22Rv1 (cell line): ENCODE data around the gene TRPV5.

Source experiments
- ZFX ChIP-seq: fragments of 450-650 bp; IDR thresholded peaks from 2 replicates; pipeline ENCODE4 v1.6.1; 2017; ENCODE audit warnings: antibody characterized with exemption, borderline replicate concordance
- TF ChIP-seq, protein P1 (sequence below): fragments of 450-650 bp; IDR thresholded peaks from 2 replicates; pipeline ENCODE4 v1.5.1; 2017; ENCODE audit warnings: mild to moderate bottlenecking

DNA sequence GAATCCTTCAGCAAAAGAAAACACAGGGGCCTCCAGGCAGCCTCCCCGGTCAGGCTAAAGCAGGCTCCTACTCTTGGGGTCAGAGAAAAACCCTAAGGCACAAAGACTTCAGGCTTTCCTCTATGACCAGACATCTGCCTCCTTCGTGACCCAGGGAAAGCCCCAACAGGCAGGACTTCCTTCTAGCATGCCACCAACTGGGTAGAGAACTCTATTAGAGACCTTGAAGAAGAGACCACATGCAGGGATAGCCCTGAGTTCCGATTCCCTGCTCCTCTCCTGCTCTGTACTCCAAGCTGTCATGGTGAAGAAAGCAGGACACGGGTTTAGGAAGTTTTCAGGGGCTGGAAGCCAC, 49.3 kb downstream of the TRPV5 start:
- TF ChIP-seq, protein P1, sequence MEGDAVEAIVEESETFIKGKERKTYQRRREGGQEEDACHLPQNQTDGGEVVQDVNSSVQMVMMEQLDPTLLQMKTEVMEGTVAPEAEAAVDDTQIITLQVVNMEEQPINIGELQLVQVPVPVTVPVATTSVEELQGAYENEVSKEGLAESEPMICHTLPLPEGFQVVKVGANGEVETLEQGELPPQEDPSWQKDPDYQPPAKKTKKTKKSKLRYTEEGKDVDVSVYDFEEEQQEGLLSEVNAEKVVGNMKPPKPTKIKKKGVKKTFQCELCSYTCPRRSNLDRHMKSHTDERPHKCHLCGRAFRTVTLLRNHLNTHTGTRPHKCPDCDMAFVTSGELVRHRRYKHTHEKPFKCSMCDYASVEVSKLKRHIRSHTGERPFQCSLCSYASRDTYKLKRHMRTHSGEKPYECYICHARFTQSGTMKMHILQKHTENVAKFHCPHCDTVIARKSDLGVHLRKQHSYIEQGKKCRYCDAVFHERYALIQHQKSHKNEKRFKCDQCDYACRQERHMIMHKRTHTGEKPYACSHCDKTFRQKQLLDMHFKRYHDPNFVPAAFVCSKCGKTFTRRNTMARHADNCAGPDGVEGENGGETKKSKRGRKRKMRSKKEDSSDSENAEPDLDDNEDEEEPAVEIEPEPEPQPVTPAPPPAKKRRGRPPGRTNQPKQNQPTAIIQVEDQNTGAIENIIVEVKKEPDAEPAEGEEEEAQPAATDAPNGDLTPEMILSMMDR, result no peak
- TF ChIP-seq ZFX, result no peak
